Measurements from ENCODE around the gene GADD45GIP1.
A peak's percentile ranks its signal among the peaks of the same experiment; 100 is the strongest.
"Not testable (repeated sequence)": the region's sequence is repeated elsewhere in the genome, so short reads cannot be mapped to it uniquely, and the experiment has no call there.

Gene GADD45GIP1

GRCh38 chr19:12955996-12956395 is 1.0 kb downstream of the GADD45GIP1 start:
- no peak for DNase-seq

- not testable (repeated sequence) for DNase-seq
Observed at GRCh38 chr19:12955575-12955974, 1.4 kb downstream of the GADD45GIP1 start.

GRCh38 chr19:12954612-12954962 is 2.4 kb downstream of the GADD45GIP1 start:
- no peak for DNase-seq

GRCh38 chr19:12953799-12954611 is 3.0 kb downstream of the GADD45GIP1 start:
- no peak for DNase-seq

GRCh38 chr19:12953138-12953798 is 3.8 kb downstream of the GADD45GIP1 start:
- no peak for DNase-seq

- DNase-seq = no peak
Observed at GRCh38 chr19:12952488-12953137, 4.4 kb downstream of the GADD45GIP1 start.

GRCh38 chr19:12952050-12952449 is 5.0 kb downstream of the GADD45GIP1 start:
- DNase-seq = not testable (repeated sequence)

GRCh38 chr19:12949363-12950283 is 7.4 kb downstream of the GADD45GIP1 start:
- DNase-seq = no peak

- DNase-seq = no peak
Observed at GRCh38 chr19:12948612-12949362, 8.2 kb downstream of the GADD45GIP1 start.

GRCh38 chr19:12947702-12948611 is 9.1 kb downstream of the GADD45GIP1 start:
- no peak for DNase-seq

GRCh38 chr19:12946731-12947496 is 10.1 kb downstream of the GADD45GIP1 start:
- DNase-seq = no peak

- peak; percentile 47 for DNase-seq
Observed at GRCh38 chr19:12946092-12946721, 10.8 kb downstream of the GADD45GIP1 start.

GRCh38 chr19:12945479-12946091 is 11.4 kb downstream of the GADD45GIP1 start, which contains the start of gene RAD23A:
RAD23A (plus strand) TSS chr19:12945862; CDS start chr19:12945949, 87 bp downstream.
- DNase-seq = peak; percentile 98

- no peak for DNase-seq
Observed at GRCh38 chr19:12944104-12944674, 12.8 kb downstream of the GADD45GIP1 start.

GRCh38 chr19:12943437-12944044 is 13.5 kb downstream of the GADD45GIP1 start:
- no peak for DNase-seq

GRCh38 chr19:12940897-12941296 is 16.1 kb downstream of the GADD45GIP1 start:
- no peak for DNase-seq

GRCh38 chr19:12939975-12940423 is 17.0 kb downstream of the GADD45GIP1 start:
- no peak for DNase-seq
